Neuronal stem cell (in vitro differentiated cells): Measurements from ENCODE around the gene TAS2R38.

Experiments
- DNase-seq: peaks from one replicate; pipeline ENCODE4 v3.0.0-alpha.2; 2013; ENCODE audit warnings: low spot score
- H2AFZ ChIP-seq: one replicate; pipeline ENCODE4 v1.6.1; 2013; ENCODE audit warnings: mild to moderate bottlenecking, low read length, inconsistent platforms
- H2AK5ac ChIP-seq: 2 replicates; pipeline ENCODE4 v1.6.1; 2013; ENCODE audit warnings: low read depth, mild to moderate bottlenecking, inconsistent platforms, low read length, moderate library complexity, mixed read lengths
- H2BK120ac ChIP-seq: 2 replicates; pipeline ENCODE4 v1.6.1; 2013; ENCODE audit warnings: low read depth, mild to moderate bottlenecking, inconsistent platforms, low read length, moderate library complexity, mixed read lengths
- H2BK12ac ChIP-seq: one replicate; pipeline ENCODE4 v1.6.1; 2013; ENCODE audit warnings: low read length, inconsistent platforms
- H2BK15ac ChIP-seq: 2 replicates; pipeline ENCODE4 v1.6.1; 2013; ENCODE audit warnings: mild to moderate bottlenecking, low read length, inconsistent platforms, mixed read lengths
- H2BK5ac ChIP-seq: one replicate; pipeline ENCODE4 v1.6.1; 2013; ENCODE audit warnings: inconsistent platforms, mild to moderate bottlenecking, low read length, moderate library complexity
- H3K14ac ChIP-seq: one replicate; pipeline ENCODE4 v1.6.1; 2013; ENCODE audit warnings: low read length, inconsistent platforms
- H3K18ac ChIP-seq: 2 replicates; pipeline ENCODE4 v1.6.1; 2013; ENCODE audit warnings: low read length, inconsistent platforms
- H3K23ac ChIP-seq: 2 replicates; pipeline ENCODE4 v1.6.1; 2013; ENCODE audit warnings: low read depth, mild to moderate bottlenecking, mixed read lengths, low read length, inconsistent platforms; ENCODE audit not compliant: poor library complexity
- H3K27ac ChIP-seq: replicated peaks from 3 replicates; pipeline ENCODE4 v1.5.1; 2013; ENCODE audit warnings: low read length, inconsistent platforms
- H3K27me3 ChIP-seq, 3 experiments: 2 replicates each; pipeline ENCODE4 v1.6.1; 2013; ENCODE audit warnings: low read length in 3 of 3, mild to moderate bottlenecking in 2 of 3, inconsistent platforms in 1 of 3, low read depth in 1 of 3, mixed read lengths in 1 of 3, moderate library complexity in 1 of 3; ENCODE audit not compliant: control insufficient read depth in 3 of 3, insufficient read depth in 3 of 3
- H3K36me3 ChIP-seq, 2 donors: replicated peaks in 1 of 2; 2 replicates each; pipeline ENCODE4 v1.6.1; 2013; ENCODE audit warnings: low read length in 2 of 2; ENCODE audit not compliant: control insufficient read depth in 2 of 2, insufficient read depth in 2 of 2
- H3K4ac ChIP-seq: 2 replicates; pipeline ENCODE4 v1.6.1; 2013; ENCODE audit warnings: inconsistent platforms, mild to moderate bottlenecking, low read length, moderate library complexity
- H3K4me1 ChIP-seq, 2 donors: 1 replicate in 1 of 2; 2 replicates in 1 of 2; pipeline ENCODE4 v1.6.1; 2013; ENCODE audit warnings: low read length in 2 of 2, low read depth in 1 of 2; ENCODE audit not compliant: control insufficient read depth in 2 of 2, insufficient read depth in 1 of 2
- H3K4me2 ChIP-seq: one replicate; pipeline ENCODE4 v1.6.1; 2013; ENCODE audit warnings: mild to moderate bottlenecking, low read length, inconsistent platforms; ENCODE audit not compliant: insufficient read depth, poor library complexity, severe bottlenecking
- H3K4me3 ChIP-seq, 2 donors: 2 replicates each; pipeline ENCODE4 v1.5.1; 2013; ENCODE audit warnings: low read length in 2 of 2, mild to moderate bottlenecking in 2 of 2, inconsistent platforms in 1 of 2, moderate library complexity in 1 of 2
- H3K79me1 ChIP-seq: one replicate; pipeline ENCODE4 v1.6.1; 2013; ENCODE audit warnings: low read depth, mild to moderate bottlenecking, inconsistent platforms, low read length, moderate library complexity
- H3K9ac ChIP-seq: one replicate; pipeline ENCODE4 v1.6.1; 2013; ENCODE audit warnings: mild to moderate bottlenecking, low read depth, low read length, inconsistent platforms; ENCODE audit not compliant: poor library complexity
- H3K9me3 ChIP-seq, 2 donors: replicated peaks in 1 of 2; 2 replicates each; pipeline versions ENCODE3 to v1.6.1; 2013; ENCODE audit warnings: low read length in 2 of 2, mild to moderate bottlenecking in 2 of 2, inconsistent platforms in 1 of 2, low read depth in 1 of 2, mixed read lengths in 1 of 2, moderate library complexity in 1 of 2; ENCODE audit not compliant: control insufficient read depth in 2 of 2, insufficient read depth in 1 of 2
- H4K8ac ChIP-seq: one replicate; pipeline ENCODE4 v1.6.1; 2013; ENCODE audit warnings: low read depth, mild to moderate bottlenecking, inconsistent platforms, low read length, moderate library complexity
- H4K91ac ChIP-seq: one replicate; pipeline ENCODE4 v1.6.1; 2013; ENCODE audit warnings: low read length, low read depth, mild to moderate bottlenecking, inconsistent platforms; ENCODE audit not compliant: poor library complexity
- WGBS, 2 donors: extraction: QIAGEN DNeasy Blood & Tissue Kit; methylation state at CpG; one replicate each; pipeline ENCODE4 v1.1.7; 2013; ENCODE audit warnings: missing lambda C conversion rate in 2 of 2, mixed read lengths in 1 of 2; ENCODE audit not compliant: insufficient read length in 2 of 2, insufficient replicate concordance in 1 of 2; ENCODE audit errors: extremely low coverage in 2 of 2; 5-methylcytosine and 5-hydroxymethylcytosine counted together

TAS2R38 gene

GRCh38 chr7:141941075-141941474 is 32.5 kb downstream of the TAS2R38 start:
- H4K8ac ChIP-seq = no peak overlapping the region
- no peak overlapping the region for H3K4ac ChIP-seq
- H3K18ac ChIP-seq = no peak overlapping the region
- H3K9ac ChIP-seq = no peak overlapping the region
- no peaks in the 10 kb centered on the region for H3K36me3 ChIP-seq
- H3K9me3 ChIP-seq = no peaks in the 10 kb centered on the region
- no peak overlapping the region for H2AFZ ChIP-seq
- no peak overlapping the region for H2AK5ac ChIP-seq
- H3K79me1 ChIP-seq = no peaks in the 10 kb centered on the region
- H2BK120ac ChIP-seq = no peak overlapping the region
- no peaks in the 10 kb centered on the region for H3K27me3 ChIP-seq
- no peaks in the 10 kb centered on the region for H3K4me1 ChIP-seq
- no peak for DNase-seq
- no peak overlapping the region for H4K91ac ChIP-seq
- WGBS, 2 donors = no CpG with 5 or more reads among the region's 3 CpGs
- H3K14ac ChIP-seq = no peak overlapping the region
- no peak overlapping the region for H2BK15ac ChIP-seq
- H3K4me3 ChIP-seq = no peak overlapping the region
- no peak overlapping the region for H2BK12ac ChIP-seq
- H3K27ac ChIP-seq = no peak overlapping the region
- H3K4me2 ChIP-seq = no peak overlapping the region
- no peak overlapping the region for H2BK5ac ChIP-seq
- H3K23ac ChIP-seq = no peak overlapping the region

DNA sequence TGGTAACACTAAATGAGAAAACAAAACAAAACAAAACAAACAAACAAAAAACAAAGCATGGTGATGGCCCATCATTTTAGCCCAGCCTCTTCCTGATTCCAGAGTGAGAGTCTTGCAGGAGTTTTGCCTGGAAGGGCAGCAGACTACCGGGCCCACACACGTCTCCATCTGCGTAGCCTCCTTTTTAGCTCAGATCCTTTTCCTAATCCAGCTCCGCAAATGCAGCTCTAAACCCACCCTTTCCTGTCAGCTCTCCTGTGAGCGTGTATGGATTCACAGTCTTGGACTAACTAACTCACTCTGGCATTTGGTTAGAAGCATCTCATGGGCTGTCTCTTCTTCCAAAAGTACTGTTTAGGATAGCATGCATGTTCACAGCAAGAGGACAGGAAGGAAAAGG is 43.4 kb downstream of the TAS2R38 start:
- H3K36me3 ChIP-seq = no peaks in the 10 kb centered on the region
- WGBS, 2 donors = no CpG with 5 or more reads among the region's 5 CpGs
- H2BK12ac ChIP-seq = no peak overlapping the region
- no peaks in the 10 kb centered on the region for H3K79me1 ChIP-seq
- no peak overlapping the region for H2AFZ ChIP-seq
- H3K14ac ChIP-seq = no peak overlapping the region
- no peak for DNase-seq
- no peak overlapping the region for H3K27ac ChIP-seq
- no peak overlapping the region for H2BK5ac ChIP-seq
- no peak overlapping the region for H3K4me3 ChIP-seq
- no peak overlapping the region for H3K4me2 ChIP-seq
- no peak overlapping the region for H3K23ac ChIP-seq
- no peak overlapping the region for H2BK15ac ChIP-seq
- H3K4ac ChIP-seq = no peak overlapping the region
- no peak overlapping the region for H3K9ac ChIP-seq
- no peaks in the 10 kb centered on the region for H3K27me3 ChIP-seq
- no peak overlapping the region for H4K91ac ChIP-seq
- H3K18ac ChIP-seq = no peak overlapping the region
- no peak overlapping the region for H4K8ac ChIP-seq
- H3K4me1 ChIP-seq = no peaks in the 10 kb centered on the region
- H2BK120ac ChIP-seq = no peak overlapping the region
- H2AK5ac ChIP-seq = no peak overlapping the region
- no peaks in the 10 kb centered on the region for H3K9me3 ChIP-seq

- no peaks in the 10 kb centered on the region for H3K36me3 ChIP-seq
These were observed 44.8 kb downstream of the TAS2R38 start for GRCh38 chr7:141928845-141929195.

DNA sequence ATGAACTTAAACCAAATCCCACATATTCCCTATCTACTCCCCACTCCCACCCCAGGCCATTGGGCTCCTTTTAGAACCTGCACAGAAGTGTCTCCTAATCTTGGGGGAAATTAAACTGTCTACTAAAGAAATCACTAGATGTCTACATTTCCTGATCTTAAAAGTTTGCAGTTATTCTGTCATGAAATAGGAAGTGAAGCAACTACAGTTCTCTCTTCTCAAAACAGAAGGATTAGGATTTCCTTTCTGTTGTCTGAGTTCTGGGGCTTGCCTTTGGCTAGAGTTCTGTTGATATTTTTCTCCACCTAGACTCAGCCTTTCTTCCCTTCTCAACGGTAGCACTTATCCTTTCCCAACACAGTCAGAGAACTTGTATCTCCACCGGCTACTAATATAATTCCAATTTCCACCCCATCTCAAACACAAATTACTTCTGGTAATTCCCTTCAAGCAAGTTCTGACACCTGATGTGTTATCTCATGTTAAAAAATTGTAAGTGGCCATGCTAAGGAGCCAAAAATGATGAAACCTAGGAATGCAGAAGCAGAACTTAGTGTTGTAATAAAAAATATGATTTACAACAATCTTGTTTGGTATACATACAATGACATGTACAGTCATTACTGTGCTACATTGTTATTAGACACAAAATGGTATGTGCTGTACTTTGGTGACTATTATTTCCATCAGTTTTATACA is 45.3 kb downstream of the TAS2R38 start:
- Histone ChIP-seq H3K14ac (no peak overlapping the region), H3K23ac (no peak overlapping the region), H3K4ac (no peak overlapping the region), H4K8ac (no peak overlapping the region), H2BK5ac (no peak overlapping the region), H2BK12ac (no peak overlapping the region), H3K4me2 (no peak overlapping the region), H3K4me3 (no peak overlapping the region), H2AK5ac (no peak overlapping the region), H3K27ac (no peak overlapping the region), H4K91ac (no peak overlapping the region), H2BK120ac (no peak overlapping the region), H3K27me3 (no peaks in the 10 kb centered on the region), H2AFZ (no peak overlapping the region), H3K36me3 (no peaks in the 10 kb centered on the region), H3K9ac (no peak overlapping the region), H3K9me3 (no peaks in the 10 kb centered on the region), H2BK15ac (no peak overlapping the region), H3K79me1 (no peaks in the 10 kb centered on the region), H3K18ac (no peak overlapping the region), H3K4me1 (no peaks in the 10 kb centered on the region)
- DNase-seq = no peak
- 100% methylated on average over 1 of the region's 2 CpGs; no CpG with 5 or more reads in 1 of the 2 donors for WGBS, 2 donors

More at GRCh38 chr7:141928845-141929195, 44.8 kb downstream of the TAS2R38 start:
- Histone ChIP-seq H2BK5ac (no peak overlapping the region), H3K79me1 (no peaks in the 10 kb centered on the region), H3K4ac (no peak overlapping the region), H3K9me3 (no peaks in the 10 kb centered on the region), H2AFZ (no peak overlapping the region), H2BK120ac (no peak overlapping the region), H3K14ac (no peak overlapping the region), H2BK15ac (no peak overlapping the region), H3K27ac (no peak overlapping the region), H3K4me3 (no peak overlapping the region), H3K9ac (no peak overlapping the region), H3K23ac (no peak overlapping the region), H2AK5ac (no peak overlapping the region), H2BK12ac (no peak overlapping the region), H4K91ac (no peak overlapping the region), H3K27me3 (no peaks in the 10 kb centered on the region), H3K18ac (no peak overlapping the region), H4K8ac (no peak overlapping the region), H3K4me1 (no peaks in the 10 kb centered on the region), H3K4me2 (no peak overlapping the region)
- WGBS, 2 donors = no CpG with 5 or more reads among the region's 3 CpGs
- no peak for DNase-seq
